Smooth muscle cell (in vitro differentiated cells): Measurements from ENCODE around the gene EIF2B2. TPM values are rescaled to one million over a fixed set of nuclear protein-coding genes. Genes with fewer than 3 reads are reported as not detected.

Experiments used
- DNase-seq: peaks from one replicate; lab custom pipeline; 2025; ENCODE audit not compliant: unreplicated experiment; lab: John Stamatoyannopoulos, UW
- H2AFZ ChIP-seq: fragments of 200-600 bp; sonication (generic); 2 replicates; pipeline ENCODE4 v1.6.0; 2016; ENCODE audit warnings: antibody characterized with exemption, low read depth, mild to moderate bottlenecking
- H3F3A ChIP-seq: fragments of 200-600 bp; sonication (generic); 2 replicates; pipeline ENCODE4 v1.6.0; 2017; ENCODE audit warnings: antibody characterized with exemption, low read depth
- H3K27ac ChIP-seq: fragments of 200-600 bp; sonication (generic); 2 replicates; pipeline ENCODE4 v1.5.1; 2016; ENCODE audit warnings: low read depth, mild to moderate bottlenecking
- H3K27me3 ChIP-seq: fragments of 200-600 bp; sonication (generic); 2 replicates; pipeline ENCODE4 v1.6.1; 2016; ENCODE audit warnings: low read depth, mild to moderate bottlenecking
- H3K36me3 ChIP-seq: fragments of 200-600 bp; sonication (generic); 2 replicates; pipeline ENCODE4 v1.5.1; 2016; ENCODE audit warnings: low read depth
- H3K4me1 ChIP-seq: fragments of 200-600 bp; sonication (generic); 2 replicates; pipeline ENCODE4 v1.5.1; 2016; ENCODE audit warnings: low read depth
- H3K4me2 ChIP-seq: fragments of 200-600 bp; sonication (generic); 2 replicates; pipeline ENCODE4 v1.6.0; 2016; ENCODE audit warnings: mild to moderate bottlenecking
- H3K4me3 ChIP-seq: fragments of 200-600 bp; sonication (generic); 2 replicates; pipeline ENCODE4 v1.5.1; 2016; ENCODE audit warnings: mild to moderate bottlenecking
- H3K79me2 ChIP-seq: fragments of 200-600 bp; sonication (generic); 2 replicates; pipeline ENCODE4 v1.6.0; 2016; ENCODE audit warnings: low read depth, mild to moderate bottlenecking
- H3K9ac ChIP-seq: fragments of 200-600 bp; sonication (generic); 2 replicates; pipeline ENCODE4 v1.6.0; 2016; ENCODE audit warnings: low read depth
- H3K9me3 ChIP-seq: fragments of 200-600 bp; sonication (generic); replicated peaks from 2 replicates; pipeline ENCODE4 v1.5.1; 2016; ENCODE audit warnings: low read depth
- H4K20me1 ChIP-seq: fragments of 200-600 bp; sonication (generic); 2 replicates; pipeline ENCODE4 v1.6.0; 2016; ENCODE audit warnings: low read depth
- WGBS: methylation state at CpG from one replicate; pipeline ENCODE4 v1.1.7; 2016; ENCODE audit warnings: low lambda C conversion rate; 5-methylcytosine and 5-hydroxymethylcytosine counted together
- polyA plus RNA-seq: library from polyadenylated mRNA; unstranded; fragments of >200 nt; fragmentation: Nextera tagmentation; extraction: Ambion mirVana; gene quantifications from 2 replicates; pipeline ENCODE4 v1.2.1, GENCODE V29; 2016
- total RNA-seq: library from RNA; depleted of rRNA; stranded (reverse); fragments of >200 nt; gene quantifications from 2 replicates; pipeline ENCODE4 v1.2.3, GENCODE V29; 2014
- TF ChIP-seq, protein P1 (sequence below): fragments of 200-600 bp; sonication (generic); IDR thresholded peaks from 2 replicates; pipeline ENCODE4 v1.5.1; 2017; ENCODE audit warnings: borderline replicate concordance, mild to moderate bottlenecking, antibody characterized with exemption; ENCODE audit not compliant: insufficient read depth, poor library complexity, severe bottlenecking

The EIF2B2 gene
- total and polyA plus RNA-seq, 2 experiments from 2014 or later, result 38.0 to 71.2 TPM

DNA sequence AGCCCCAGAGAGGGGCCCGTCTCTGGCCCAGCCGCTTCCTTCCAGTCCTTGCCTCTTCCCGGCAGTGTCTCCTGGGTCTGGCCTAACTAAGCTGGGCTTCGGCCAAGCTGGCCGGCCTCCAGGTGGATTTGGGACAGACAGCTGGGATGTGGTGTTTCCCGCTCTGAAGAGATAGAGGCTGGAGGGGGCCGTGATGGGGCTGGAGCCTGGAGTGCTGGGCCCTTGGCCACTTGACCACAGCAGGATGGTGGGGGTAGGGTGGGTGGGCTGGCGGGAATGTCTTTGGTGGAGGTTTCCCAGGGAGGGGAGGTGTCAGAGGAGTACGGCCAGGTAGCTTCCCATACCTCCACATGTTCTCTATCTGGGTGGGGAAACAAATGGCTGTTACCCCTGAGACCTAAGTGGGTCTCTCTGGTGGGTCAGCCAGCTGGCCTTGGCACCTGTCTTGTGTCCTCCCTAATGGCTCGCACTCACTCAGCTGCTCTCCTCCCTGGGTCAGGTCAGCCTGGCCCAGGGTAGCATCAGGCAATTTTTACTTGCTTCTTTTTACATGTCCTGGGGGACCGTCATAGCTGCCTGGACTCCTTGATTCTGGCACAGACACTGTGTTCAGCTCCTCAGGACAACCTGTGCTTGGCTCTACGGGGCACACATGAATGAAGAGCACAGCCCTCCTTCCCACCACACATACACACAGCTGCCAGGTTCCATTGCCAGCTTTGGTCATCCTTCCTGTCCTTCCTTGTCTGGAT lies 27.5 kb upstream of the EIF2B2 start:
- no peak overlapping the region for H2AFZ ChIP-seq
- no peaks in the 10 kb centered on the region for H4K20me1 ChIP-seq
- no peaks in the 10 kb centered on the region for H3F3A ChIP-seq
- H3K36me3 ChIP-seq, result no peaks in the 10 kb centered on the region
- H3K4me2 ChIP-seq, result no peak overlapping the region
- H3K9ac ChIP-seq, result no peak overlapping the region
- 89% methylated on average over 12 of the region's 12 CpGs for WGBS
- H3K27ac ChIP-seq, result no peak overlapping the region
- H3K79me2 ChIP-seq, result no peaks in the 10 kb centered on the region
- H3K27me3 ChIP-seq, result no peaks in the 10 kb centered on the region
- H3K4me1 ChIP-seq, result peaks cover 17% of the 10 kb centered on the region
- no peak overlapping the region for H3K4me3 ChIP-seq
- no peaks in the 10 kb centered on the region for H3K9me3 ChIP-seq
- DNase-seq, result no peak
- TF ChIP-seq, protein P1, sequence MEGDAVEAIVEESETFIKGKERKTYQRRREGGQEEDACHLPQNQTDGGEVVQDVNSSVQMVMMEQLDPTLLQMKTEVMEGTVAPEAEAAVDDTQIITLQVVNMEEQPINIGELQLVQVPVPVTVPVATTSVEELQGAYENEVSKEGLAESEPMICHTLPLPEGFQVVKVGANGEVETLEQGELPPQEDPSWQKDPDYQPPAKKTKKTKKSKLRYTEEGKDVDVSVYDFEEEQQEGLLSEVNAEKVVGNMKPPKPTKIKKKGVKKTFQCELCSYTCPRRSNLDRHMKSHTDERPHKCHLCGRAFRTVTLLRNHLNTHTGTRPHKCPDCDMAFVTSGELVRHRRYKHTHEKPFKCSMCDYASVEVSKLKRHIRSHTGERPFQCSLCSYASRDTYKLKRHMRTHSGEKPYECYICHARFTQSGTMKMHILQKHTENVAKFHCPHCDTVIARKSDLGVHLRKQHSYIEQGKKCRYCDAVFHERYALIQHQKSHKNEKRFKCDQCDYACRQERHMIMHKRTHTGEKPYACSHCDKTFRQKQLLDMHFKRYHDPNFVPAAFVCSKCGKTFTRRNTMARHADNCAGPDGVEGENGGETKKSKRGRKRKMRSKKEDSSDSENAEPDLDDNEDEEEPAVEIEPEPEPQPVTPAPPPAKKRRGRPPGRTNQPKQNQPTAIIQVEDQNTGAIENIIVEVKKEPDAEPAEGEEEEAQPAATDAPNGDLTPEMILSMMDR, result no peak

DNA sequence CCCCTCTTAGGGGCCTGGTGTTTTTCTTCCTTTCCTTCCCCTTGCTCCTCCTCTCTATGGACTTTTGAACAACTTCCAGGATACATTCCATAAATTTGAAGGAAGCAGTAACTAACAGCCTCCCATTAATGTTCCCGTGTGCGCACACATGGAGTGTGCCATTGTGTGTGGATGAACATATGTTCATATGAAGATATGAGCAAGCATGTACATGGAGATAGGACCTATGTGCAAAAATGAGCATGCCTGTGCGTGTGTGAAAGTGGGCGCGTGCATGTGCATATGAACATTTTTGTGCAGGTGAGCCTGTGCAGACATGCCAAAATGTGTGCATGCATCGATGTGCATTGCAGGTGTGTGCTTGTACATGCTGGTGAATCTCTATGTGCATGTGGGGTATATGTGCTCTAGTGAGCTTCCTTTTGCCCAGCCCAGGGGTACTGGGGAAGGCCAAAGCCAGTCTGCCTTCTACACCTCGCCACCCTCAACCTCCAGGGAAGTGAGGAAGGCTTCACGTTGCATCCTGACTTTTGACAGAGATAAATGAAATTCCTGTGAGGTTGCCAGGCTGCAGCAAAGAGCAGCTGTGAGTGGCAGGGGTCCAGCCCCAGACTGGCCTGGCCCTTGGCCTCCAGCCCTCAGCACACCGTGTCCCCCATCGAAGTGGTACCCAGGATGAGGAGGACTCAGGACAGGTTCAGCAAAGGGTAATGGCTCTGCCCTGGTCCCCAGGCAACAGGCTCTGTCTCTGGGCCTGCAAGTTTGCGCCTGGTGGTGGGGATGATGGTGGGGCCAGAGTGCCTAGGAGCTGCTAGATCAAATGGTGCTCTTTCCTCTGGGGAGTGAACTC lies 26.2 kb upstream of the EIF2B2 start:
- no peaks in the 10 kb centered on the region for H3K27me3 ChIP-seq
- no peak overlapping the region for H3K4me3 ChIP-seq
- 92% methylated on average over 11 of the region's 11 CpGs for WGBS
- DNase-seq, result no peak
- TF ChIP-seq, protein P1, result no peak
- H2AFZ ChIP-seq, result no peak overlapping the region
- peaks cover 27% of the 10 kb centered on the region for H3K4me1 ChIP-seq
- H4K20me1 ChIP-seq, result no peaks in the 10 kb centered on the region
- H3K4me2 ChIP-seq, result no peak overlapping the region
- H3K27ac ChIP-seq, result no peak overlapping the region
- H3K9ac ChIP-seq, result no peak overlapping the region
- no peaks in the 10 kb centered on the region for H3K36me3 ChIP-seq
- H3K9me3 ChIP-seq, result no peaks in the 10 kb centered on the region
- no peaks in the 10 kb centered on the region for H3F3A ChIP-seq
- no peaks in the 10 kb centered on the region for H3K79me2 ChIP-seq

DNA sequence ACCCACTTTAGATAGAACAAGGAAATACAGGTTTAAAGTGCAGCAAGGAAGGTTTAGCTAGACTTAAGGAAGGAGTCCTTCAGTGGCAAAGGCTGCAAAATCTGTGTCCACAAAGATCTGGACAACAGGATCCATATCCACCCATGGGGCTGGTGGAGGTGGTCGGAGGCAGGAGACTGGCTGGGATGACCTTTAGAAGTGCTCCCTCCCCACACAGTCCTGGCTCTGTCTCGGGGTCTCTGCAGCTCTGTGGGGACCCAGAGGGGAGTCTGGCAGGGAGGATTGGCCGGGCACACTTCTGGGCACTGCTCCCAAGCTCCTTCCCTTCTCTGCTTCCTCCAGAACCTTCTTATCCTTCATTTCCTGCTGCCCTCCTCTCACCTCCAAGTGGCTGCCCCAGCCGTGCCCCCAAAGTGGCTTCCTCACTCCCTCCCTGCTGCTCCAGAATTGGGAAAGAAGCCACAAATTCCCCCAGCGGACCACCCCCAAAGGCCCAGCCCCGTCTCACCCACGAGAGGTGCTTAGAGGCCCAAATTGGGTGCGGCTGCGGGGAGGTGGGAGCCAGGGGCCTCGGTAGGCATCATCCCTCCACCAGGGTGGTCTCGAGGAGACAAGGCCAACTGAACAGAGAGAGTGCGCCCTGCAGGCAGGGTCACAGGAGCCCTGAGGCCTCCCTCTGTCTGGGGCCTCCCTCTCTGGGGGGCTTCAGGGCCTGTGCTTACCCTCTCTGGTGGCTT lies 25.4 kb upstream of the EIF2B2 start:
- no peak for DNase-seq
- TF ChIP-seq, protein P1, result no peak
- Histone ChIP-seq H3K4me3 (no peak overlapping the region), H3K4me1 (peaks cover 28% of the 10 kb centered on the region), H3K27me3 (no peaks in the 10 kb centered on the region), H3F3A (no peaks in the 10 kb centered on the region), H2AFZ (no peak overlapping the region), H3K36me3 (no peaks in the 10 kb centered on the region), H4K20me1 (no peaks in the 10 kb centered on the region), H3K9me3 (no peaks in the 10 kb centered on the region), H3K9ac (no peak overlapping the region), H3K4me2 (no peak overlapping the region), H3K27ac (no peak overlapping the region), H3K79me2 (no peaks in the 10 kb centered on the region)
- 93% methylated on average over 7 of the region's 12 CpGs for WGBS
